ENCODE data around the gene TBC1D14.
A peak's percentile ranks its signal among the peaks of the same experiment; 100 is the strongest.

DNA sequence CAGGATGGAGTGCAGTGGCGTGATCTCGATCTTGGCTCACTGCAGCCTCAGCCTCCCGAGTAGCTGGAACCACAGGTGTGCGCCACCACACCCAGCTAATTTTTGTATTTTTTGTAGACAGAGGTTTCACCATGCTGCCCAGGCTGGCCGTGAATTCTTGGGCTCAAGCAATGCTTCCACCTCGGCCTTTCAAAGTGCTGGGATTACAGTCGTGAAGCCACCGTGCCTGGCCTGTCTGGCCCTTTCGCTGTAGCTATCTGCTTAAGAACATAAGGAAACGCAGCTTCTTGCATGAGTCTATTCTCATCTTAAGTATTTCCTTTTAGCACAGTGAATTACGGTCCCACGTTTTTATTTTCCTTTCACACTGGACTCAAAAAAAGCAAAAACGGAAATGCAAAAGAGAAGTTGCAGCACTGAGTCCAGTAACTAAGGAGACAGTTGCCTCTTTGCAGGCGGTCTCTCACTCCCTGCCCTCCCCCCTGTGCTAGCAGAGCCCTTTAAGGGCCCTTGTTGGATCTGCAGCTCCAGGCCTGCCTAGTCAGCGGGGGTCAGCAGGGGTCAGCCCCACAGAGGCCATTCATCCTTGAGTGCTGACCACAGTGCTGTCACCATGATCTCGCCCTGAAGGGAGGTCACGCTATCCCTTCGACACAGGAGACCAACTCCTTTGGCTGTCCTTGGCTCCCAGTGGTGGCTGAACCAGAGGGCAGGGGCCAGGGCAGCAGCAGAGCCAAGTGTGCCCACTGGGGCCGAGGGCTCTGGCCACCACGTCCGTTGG lies 21.8 kb upstream of the TBC1D14 start:
- TF ChIP-seq, protein P1, sequence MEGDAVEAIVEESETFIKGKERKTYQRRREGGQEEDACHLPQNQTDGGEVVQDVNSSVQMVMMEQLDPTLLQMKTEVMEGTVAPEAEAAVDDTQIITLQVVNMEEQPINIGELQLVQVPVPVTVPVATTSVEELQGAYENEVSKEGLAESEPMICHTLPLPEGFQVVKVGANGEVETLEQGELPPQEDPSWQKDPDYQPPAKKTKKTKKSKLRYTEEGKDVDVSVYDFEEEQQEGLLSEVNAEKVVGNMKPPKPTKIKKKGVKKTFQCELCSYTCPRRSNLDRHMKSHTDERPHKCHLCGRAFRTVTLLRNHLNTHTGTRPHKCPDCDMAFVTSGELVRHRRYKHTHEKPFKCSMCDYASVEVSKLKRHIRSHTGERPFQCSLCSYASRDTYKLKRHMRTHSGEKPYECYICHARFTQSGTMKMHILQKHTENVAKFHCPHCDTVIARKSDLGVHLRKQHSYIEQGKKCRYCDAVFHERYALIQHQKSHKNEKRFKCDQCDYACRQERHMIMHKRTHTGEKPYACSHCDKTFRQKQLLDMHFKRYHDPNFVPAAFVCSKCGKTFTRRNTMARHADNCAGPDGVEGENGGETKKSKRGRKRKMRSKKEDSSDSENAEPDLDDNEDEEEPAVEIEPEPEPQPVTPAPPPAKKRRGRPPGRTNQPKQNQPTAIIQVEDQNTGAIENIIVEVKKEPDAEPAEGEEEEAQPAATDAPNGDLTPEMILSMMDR (IDR thresholded peaks at IDR 0.05 in 8 of 11, conservative IDR thresholded peaks at IDR 0.05 in 3 of 11) = no peak
- TF ChIP-seq POLR2AphosphoS5 (IDR thresholded peaks at IDR 0.05) = peak in 2 of 3 donors; percentile 65 to 78
- TF ChIP-seq POLR2A (IDR thresholded peaks at IDR 0.05) = no peak

Data from spleen (tissue), 7 donors.